Measurements from ENCODE around the gene THTPA.
"Not testable (repeated sequence)": the region's sequence is repeated elsewhere in the genome, so short reads cannot be mapped to it uniquely, and the experiment has no call there.

THTPA gene

DNA sequence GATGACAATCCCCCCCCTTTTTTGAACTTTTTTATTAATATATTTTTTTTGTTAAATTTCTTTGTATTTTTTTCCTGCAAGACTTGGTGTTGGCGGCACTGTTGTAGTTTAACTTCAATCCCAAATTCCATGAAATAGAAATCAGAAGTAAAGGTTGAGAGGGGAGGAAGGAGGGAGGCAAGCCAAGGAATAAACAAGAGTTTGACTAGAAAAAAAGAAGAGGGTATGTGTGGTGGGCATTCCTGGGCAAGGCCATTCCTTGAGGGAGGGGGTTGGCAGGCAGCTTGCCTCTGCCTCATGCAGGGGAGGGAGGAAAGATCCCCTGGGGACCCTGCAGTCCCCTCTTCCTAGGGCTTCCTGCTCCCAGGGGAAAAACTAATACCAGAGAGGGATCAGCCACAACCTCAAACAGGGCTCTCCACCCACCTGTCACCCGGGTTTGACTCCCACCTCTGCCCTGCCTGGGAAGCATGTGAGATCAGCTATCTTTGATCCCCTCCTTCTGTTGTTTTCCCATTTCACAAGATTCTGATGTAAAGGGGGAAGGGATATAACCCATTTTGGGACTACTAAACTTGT lies 12.0 kb downstream of the THTPA start:
- peak in 1 of 2 experiments; percentile 82 for DNase-seq

DNA sequence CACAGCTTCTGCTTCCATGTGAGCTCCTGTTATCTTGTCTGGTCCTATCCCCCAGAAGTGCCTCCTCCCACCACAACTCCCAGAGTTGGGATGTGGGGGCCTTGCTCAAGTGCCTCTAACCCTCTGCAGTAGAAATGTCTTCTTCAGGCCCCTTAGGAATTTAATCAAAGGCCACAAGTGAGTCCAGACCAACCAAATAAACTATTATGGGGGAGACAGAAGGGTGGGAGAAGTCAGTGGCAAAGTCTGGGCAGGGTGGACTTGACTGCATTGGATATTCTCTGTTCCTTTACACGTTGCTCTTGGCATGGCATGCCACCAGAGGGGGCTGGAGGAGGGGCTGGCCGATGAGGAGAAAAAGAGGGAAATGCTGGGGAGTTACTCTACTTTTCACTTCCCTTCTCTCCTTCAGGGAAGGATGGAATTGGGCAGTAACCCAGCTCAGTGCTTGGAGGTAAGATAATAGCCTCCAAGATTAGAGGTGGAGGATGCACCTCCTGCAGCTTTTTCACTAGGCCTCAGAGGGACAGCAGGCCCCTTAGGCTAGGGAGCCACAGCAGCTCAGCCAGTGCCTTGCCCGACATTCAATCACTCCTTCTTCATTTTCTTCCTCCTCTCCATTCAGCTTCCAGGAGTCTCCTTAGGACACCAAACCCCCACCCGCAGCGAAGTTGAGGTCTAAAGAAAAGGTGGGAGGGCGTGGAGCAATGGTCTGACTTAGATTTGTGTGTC lies 12.7 kb downstream of the THTPA start:
- DNase-seq = peak; percentile 55 to 79

- DNase-seq = peak; percentile 80 to 92
These were observed 13.5 kb downstream of the THTPA start for GRCh38 chr14:23569443-23570151.

- no peak for DNase-seq
These were observed 14.9 kb downstream of the THTPA start for GRCh38 chr14:23570806-23571483.

DNA sequence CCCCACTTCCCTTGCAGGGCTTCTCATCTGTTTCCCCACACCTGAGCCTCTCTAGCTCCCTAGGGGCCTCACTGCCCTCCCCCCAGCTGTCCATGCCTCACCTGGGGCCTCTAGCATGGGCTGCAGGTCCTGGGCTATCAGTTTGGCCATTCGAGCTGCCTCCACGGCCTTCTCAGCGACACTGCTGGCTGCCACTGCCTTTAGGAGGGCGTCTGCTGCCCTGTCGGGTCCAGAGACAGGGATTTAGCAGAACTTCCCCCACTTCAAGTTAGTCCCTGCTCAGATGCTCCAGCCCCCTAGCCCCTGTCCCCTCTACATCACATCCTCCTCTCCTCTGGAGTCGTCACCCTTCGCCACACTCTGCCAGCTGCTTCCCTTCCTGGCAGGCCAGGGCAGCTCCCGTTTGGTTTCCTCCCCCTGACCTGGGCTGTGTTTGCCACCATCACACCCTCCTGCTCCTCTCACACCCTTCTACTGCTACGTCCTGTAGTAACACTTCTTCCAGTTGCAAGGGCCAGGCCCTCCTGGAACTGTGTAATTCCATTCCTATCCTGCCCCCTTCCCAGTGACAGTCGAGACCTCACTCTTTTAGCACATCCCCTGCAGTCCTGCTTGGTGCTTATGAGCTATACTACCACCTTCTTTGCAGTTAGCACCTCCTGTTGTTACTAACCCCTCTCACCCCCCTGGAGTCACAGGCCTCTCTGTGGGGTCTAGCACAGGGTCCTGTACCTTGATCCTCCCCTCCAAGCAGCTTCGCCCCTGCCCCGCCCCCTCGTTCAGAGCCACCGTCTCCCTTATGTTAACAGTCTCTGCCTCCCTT lies 15.8 kb downstream of the THTPA start:
- DNase-seq = no peak

- DNase-seq = no peak
These were observed 16.4 kb downstream of the THTPA start for GRCh38 chr14:23572524-23572828.

DNA sequence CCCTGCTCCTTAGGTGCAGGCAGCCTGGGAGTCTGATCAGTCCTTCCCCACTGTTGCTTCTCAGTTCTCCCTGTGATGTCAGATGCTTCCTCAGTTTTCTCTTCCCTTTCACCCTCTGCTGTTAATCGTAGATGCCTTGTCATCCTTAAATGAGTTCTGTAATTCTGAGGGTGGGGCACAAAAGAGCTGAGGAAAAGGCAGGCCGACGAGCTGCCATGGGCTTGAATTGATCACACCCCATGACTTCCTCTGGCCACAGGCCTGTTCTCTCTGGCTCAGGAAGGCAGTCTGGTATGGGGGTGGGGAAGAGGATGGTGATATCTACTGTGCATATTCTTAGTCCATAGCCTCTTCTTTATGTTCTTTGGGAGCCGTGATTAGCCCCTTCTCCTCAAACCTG lies 16.8 kb downstream of the THTPA start:
- no peak for DNase-seq

GRCh38 chr14:23573384-23574015 lies 17.4 kb downstream of the THTPA start:
- DNase-seq = peak in 1 of 2 experiments; percentile 46

- peak; percentile 67 to 71 for DNase-seq
These were observed 21.1 kb downstream of the THTPA start for GRCh38 chr14:23577004-23577681.

DNA sequence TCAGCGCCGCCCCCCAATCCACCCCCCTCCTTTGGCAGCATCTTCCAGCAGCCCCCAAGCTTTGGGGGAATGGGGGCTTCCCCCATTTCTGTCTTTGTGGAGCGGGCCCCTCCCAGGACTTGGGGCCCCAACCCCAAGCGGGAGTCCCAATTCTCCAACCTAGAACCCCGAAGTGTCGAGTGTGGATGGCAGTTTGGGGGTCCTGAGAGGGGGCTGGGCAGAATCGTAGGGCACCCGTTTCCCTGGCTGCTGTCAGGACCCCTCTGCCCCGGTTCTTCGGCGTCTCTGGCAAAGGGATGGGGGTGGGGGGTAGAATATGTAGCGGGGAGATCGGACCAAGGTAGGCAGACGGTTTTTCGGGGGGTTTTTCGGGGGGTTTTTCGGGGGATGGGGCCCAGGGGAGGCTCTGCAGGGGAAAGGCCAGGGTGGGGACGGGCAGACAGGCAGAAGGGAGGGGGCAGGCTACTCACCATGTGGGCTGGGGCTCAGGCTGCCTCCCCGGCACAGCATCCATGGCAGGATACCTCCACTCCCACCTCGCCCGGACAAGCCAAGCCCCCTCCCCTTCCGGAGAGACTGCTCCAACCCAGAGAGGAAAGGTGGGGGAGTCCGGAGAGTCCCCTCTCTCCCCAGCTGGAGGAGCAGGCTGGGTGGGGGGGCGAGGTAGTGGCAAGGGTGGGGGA lies 21.8 kb downstream of the THTPA start:
- peak; percentile 42 to 73 for DNase-seq

DNA sequence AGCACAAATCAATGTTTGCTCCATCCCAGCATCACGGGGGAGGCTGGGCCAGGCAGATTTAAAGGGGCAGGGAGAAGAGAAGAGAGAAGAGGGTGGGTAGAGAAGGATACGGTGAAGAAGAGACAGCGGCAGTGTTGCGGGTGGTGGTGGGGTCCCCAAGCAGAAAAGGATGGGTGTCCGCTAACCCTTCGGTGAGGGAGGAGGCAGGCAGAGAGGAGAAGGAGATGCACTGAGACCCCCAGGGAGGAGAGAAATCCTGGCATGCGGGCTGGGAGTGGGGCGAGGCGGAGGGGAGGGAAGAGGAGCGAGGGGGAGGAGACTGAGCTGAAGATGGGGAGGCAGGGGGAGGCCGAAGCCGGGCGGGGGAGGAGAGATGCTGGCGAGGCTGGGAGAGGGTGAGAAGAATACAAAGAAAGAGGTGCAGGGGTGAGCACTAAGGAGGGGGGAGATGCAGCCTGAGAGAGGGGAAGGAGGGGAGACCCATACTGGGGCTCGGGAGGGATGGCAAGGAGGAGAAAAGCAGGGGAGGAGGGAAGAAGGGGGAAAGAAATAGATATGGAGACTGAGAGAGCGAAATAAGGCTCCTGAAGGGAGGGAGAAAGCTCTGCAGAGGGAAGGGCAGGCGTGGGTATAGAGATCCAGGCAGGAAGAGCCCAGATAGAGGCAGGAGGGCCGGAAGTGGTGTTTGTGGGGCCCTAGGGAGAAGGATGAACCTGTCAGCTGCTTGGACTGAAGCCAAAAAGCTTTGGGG lies 22.7 kb downstream of the THTPA start, which contains the start of gene JPH4:
Gene JPH4, minus strand, starts transcription at position 231 of the 751 bp plus-strand sequence. CDS start 1,337 bp downstream, outside the sequence.
- peak; percentile 73 to 83 for DNase-seq

GRCh38 chr14:23579311-23579630 lies 23.2 kb downstream of the THTPA start:
- DNase-seq = no peak

DNA sequence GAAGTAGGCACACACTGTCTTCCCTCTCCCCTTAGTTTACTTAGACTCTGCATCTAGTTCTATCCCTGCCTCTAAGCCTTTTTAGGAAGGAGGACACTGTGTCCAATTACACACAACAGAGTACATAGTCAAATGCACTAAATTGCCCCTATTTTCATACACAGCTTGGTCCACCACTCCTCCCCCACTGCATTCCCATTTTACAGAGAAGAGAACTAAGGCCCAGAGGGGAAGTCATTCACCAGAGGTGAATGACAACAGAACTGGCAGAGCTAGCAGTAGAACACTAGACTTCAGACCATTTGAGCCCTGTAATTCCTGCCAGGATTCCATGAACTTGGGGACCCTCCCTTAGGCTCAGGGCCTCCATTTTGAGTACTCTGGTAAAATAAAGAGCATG lies 23.7 kb downstream of the THTPA start:
- DNase-seq = no peak

DNA sequence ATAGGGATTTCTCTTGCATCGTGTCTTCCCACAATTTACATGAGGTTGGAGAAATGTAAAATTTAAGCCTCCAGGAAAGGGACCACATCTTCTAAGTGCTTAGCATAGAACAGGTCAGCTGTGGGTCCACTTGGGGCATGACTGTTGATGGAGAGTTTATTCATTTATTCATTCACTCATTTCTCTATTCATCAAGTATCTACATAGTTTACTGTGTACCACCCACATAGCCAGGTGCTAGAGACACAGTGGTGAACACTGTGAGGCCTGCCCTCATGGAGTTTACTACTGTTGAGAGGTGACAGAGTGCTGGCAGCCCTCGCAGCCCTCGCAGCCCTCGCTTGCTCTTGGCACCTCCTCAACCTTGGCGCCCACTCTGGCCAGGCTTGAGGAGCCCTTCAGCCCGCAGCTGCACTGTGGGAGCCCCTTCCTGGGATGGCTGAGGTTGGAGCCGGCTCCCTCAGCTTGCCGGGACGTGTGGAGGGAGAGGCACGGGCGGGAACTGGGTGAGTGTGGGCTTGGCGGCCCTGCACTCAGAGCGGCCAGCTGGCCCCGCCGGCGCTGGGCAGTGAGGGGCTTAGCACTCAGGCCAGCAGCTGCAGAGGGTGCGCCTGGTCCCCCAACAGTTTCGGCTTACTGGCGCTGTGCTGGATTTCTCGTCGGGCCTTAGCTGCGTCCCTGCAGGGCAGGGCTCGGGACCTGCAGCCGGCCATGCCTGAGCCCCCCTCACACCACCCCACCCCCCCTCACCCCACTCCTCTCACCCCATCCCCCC lies 24.3 kb downstream of the THTPA start:
- DNase-seq = no peak

- DNase-seq = peak; percentile 30 to 74
These were observed 24.8 kb downstream of the THTPA start for GRCh38 chr14:23580948-23581281.

- no peak for DNase-seq
These were observed 27.1 kb downstream of the THTPA start for GRCh38 chr14:23582906-23583760.

DNA sequence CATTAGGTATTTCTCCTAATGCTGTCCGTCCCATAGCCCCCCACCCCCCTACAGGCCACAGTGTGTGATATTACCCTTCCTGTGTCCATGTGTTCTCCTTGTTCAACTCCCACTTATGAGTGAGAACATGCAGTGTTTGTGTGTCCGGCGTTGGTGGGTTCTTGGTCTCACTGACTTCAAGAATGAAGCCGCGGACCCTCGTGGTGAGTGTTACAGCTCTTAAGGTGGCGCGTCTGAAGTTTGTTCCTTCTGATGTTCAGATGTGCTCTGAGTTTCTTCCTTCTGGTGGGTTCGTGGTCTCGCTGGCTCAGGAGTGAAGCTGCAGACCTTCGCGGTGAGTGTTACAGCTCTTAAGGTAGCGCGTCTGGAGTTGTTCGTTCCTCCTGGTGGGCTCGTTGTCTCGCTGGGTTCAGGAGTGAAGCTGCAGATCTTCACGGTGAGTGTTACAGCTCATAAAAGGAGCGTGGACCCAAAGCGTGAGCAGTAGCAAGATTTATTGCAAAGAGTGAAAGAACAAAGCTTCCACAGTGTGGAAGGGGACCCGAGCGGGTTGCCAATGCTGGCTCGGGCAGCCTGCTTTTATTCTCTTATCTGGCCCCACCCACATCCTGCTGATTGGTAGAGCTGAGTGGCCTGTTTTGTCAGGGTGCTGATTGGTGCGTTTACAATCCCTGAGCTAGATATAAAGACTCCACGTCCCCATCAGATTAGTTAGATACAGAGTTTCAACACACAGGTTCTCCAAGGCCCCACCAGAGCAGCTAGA lies 27.9 kb downstream of the THTPA start:
- DNase-seq = not testable (repeated sequence)

Data from NCI-H524 (cell line).